HL-60 (cell line): Measurements from ENCODE around the gene GSK3B.

Source experiments
- CTCF ChIP-seq: IDR thresholded peaks from one replicate; pipeline ENCODE4 v1.5.1; 2011; ENCODE audit warnings: low read length, control low read depth, inconsistent platforms; ENCODE audit not compliant: insufficient read depth
- GABPA ChIP-seq: IDR thresholded peaks from 2 replicates; pipeline ENCODE4 v1.6.1; 2012; ENCODE audit warnings: low read depth
- POLR2AphosphoS5 ChIP-seq: IDR thresholded peaks from 2 replicates; pipeline ENCODE4 v1.6.1; 2012; ENCODE audit warnings: low read depth
- REST ChIP-seq: IDR thresholded peaks from 2 replicates; pipeline ENCODE4 v1.6.1; 2012; ENCODE audit warnings: low read depth; ENCODE audit not compliant: insufficient replicate concordance
- SPI1 ChIP-seq: IDR thresholded peaks from 2 replicates; pipeline ENCODE4 v1.6.1; 2012; ENCODE audit warnings: low read depth, mild to moderate bottlenecking, borderline replicate concordance

GRCh38 chr3:119812491-119813058 lies 281.7 kb downstream of the GSK3B start:
- no peak for TF ChIP-seq CTCF
- TF ChIP-seq POLR2AphosphoS5, result no peak
- TF ChIP-seq GABPA, result no peak
- no peak for TF ChIP-seq SPI1
- TF ChIP-seq REST, result no peak
